HG02623 (cell line): ENCODE data around the gene KCNQ1OT1.

Source experiments
- ATAC-seq: cut with Tn5 transposase; IDR thresholded peaks from one replicate; pipeline ENCODE4 v1.9.1; 2021; ENCODE audit warnings: moderate library complexity; ENCODE audit not compliant: unreplicated experiment

Gene KCNQ1OT1

DNA sequence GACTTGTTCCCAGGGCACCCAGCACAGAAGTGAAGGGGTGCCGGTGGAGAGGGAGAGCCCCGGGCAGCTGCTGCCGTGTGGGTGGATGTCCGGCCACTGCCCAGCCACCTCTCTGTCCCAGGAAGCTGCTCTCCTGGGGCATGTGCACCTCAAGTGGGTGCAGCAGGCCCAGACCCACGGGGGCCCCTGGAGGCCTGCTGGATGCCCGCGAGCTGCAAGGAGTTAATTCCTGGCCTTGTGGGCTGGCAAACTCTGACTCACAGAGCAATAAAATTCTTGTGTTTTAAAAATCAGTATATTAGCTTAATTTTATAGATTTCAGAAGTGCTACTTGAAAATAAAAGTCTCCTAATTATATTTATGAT is 37.4 kb upstream of the KCNQ1OT1 start:
- no peak for ATAC-seq

GRCh38 chr11:2736577-2737225 is 36.9 kb upstream of the KCNQ1OT1 start:
- ATAC-seq: no peak

GRCh38 chr11:2735053-2735589 is 35.3 kb upstream of the KCNQ1OT1 start:
- no peak for ATAC-seq

DNA sequence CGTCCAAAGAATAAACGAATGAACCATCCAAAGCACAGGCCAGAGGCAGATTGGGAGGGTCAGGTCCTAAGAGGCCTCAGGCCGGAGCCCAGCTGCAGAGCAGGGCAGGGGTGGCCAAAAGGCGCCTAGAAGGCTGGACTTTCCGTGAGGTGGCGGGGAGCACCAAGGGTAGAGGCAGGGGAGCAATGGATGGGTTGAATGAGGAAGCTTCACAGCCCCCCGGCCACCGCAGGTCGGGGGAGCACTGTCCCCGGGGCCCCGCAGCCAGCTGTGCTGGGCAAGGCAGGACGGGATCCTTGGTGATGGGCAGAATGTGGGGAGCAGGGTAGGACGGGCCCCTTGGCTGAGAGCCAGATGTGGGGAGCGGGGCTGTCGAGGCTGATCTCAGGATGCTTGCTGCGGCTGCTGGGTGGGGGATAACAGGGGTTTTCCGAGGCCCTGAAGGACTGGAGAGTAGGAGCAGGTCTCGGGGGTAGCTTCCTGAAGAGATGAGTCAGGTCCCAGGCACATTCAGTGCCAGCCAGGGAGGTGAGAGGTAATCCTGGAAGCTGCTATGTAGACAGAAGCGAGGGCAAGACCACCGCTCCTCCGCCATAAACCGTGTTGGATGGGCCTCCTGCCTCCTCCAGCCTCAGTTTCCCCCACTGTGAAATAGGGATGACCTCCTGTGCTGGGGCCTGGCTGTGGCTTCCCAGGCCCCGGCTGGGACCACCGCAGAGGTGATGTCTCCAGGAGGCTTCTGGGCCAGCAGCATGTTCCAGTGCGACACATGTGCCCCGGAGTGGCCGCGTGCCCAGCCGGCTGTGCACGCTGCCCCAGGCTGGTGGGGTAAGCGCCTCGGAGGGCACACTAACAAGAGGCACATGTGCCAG is 34.6 kb upstream of the KCNQ1OT1 start:
- ATAC-seq: no peak

GRCh38 chr11:2732940-2733628 is 33.3 kb upstream of the KCNQ1OT1 start:
- ATAC-seq: no peak

DNA sequence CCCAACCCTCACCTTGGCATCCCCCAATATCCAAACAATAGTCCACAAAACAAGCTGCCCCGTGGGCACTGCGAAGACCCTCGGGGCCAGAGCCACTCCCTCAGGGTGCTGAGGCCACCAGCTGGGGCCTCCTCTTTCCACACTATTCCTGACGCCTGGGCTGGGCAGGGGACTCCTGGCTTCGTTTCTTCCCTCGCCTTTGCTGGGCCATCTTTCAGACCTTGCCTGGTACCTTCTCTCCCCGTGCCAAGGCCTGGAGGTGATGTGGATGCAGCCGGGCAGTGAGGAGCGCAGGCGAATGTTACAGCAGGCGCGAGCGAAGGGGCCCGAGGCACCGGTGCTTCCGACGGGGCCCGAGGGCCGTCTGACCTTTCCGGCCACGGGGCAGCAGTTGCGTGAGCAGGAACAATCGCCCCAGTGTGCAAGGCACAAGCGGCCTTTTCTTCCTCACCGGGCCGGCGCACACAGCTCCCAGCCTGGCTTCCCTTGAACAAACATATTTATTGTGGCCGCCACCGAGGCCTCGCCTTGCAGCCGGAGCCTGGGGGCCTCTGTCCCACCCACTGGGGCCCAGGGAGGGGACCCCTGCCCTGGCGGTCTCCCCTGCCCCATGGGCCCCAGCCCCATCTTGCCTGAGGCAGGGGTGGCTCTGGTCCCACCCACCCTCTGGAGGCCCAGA is 32.6 kb upstream of the KCNQ1OT1 start:
- ATAC-seq: no peak

DNA sequence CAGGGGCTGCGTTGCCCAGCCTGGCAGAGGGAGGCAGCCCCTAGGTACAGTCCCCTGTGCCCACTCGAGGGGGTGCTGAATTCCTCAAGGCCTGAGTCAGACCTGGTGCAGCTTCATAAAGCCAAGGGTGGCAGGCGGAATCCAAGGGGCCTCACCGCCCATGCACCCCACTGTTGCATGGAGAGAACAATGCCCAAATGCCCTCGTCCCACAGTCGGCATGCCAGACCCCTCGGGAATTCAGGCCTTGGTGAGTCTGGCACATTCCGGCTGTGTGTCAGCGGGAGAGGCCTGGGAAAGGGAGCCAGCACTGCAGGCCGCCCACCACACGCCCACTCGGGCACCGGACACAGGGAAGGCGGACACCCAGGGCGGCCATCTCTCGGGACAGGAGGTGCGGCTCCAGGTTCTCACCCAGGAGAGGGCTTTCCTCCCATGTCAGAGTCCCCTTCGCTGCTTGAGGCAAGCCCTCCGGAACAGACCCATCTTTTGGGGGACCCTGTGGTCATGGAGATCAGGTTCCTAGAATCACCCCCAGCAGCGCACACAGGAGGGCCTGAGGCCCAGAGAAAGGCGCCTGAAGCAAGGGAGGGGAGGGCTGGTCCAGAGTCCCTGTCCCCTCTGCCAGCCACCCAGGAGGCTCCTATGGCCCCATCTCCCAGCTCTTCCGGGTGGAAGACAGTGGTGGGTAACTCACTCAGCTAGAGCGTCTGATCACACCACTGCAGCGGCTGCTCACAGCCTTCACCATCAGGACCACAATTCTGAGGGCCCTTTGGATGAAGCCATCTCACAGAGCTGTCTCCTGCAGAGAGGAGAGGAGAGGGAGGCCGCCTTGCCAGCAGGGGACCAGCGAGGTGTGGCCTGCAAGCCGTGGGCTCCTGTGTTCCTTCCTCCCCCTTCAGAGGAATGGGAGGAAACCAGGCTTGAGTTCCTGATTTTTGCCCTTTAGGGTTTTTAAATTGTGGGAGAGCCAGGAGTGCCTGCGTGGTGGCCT is 31.6 kb upstream of the KCNQ1OT1 start:
- ATAC-seq: no peak

DNA sequence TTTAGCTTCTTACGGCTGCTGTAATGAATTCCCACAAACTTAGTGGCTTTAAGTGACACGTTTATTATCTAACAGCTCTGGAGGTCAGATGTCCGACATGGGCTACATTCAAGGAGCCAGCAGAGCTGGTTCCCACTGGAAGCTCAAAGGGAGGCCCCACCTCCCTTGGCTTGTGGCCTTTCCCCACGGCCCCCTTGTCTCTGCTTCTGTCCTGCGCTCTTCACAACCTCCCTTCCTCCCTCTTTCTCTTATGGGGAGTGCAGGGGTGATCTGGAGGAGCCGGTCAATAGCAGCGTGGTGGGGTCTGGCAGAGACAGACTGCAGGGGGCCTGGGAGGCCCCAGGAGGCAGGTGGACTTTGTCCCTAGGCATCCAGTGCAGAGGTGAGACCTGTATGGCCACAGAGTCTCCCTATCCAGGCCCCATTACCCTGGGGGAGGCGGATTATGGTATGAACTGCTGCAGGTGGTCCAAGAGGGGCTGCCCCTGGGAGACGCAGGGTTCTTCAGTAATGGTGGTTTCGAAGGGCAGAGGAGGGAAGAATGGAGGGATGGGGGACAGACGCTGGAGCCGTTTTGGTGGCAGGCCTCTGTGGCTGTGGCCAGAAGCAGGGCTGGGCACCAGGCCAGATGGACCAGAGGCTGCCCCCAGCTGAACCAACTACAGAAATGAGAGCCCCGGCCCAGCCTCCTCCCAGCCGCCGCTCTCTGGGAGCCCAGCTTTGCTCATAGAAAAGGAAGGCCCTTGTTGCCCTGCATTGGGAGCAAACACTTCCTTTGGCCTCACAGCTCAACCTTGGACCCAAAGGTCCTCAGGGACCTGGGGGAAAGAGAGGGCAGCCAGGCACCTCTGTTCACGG is 30.7 kb upstream of the KCNQ1OT1 start:
- ATAC-seq: no peak

- no peak for ATAC-seq
Measured at GRCh38 chr11:2729841-2730240, 30.0 kb upstream of the KCNQ1OT1 start.

DNA sequence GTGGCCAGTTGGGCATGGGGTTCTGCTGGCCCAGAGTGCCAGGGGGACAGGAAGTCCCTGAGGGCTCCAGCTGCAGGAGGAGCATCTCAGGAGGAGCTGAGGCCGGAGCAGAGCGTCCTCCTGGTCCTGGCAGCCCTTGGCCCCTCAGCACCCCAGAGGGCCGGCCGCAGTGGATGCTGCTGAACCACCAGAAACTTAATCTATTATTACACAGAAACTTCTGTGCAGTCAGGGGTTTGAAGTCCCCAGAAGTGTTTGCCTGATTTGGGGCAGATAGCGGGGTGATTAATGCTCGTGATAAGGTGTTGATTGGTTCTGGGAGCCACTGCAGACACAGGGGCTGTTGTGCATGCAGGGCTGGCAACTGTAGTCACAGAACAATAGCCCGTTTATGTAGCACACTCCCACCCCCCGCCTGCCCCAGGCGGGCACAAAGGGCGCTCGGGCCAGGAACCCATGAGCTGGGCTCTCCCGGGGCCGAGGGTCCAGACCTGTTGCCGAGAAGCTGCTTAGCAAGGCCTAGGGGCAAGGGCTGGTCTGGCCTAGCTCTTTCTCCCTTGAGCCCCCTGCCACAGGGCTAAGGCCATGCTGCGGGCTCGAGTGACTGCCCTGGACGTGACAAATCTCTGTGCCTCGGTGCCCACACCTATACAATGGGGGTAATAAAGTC is 29.0 kb upstream of the KCNQ1OT1 start:
- ATAC-seq: no peak

DNA sequence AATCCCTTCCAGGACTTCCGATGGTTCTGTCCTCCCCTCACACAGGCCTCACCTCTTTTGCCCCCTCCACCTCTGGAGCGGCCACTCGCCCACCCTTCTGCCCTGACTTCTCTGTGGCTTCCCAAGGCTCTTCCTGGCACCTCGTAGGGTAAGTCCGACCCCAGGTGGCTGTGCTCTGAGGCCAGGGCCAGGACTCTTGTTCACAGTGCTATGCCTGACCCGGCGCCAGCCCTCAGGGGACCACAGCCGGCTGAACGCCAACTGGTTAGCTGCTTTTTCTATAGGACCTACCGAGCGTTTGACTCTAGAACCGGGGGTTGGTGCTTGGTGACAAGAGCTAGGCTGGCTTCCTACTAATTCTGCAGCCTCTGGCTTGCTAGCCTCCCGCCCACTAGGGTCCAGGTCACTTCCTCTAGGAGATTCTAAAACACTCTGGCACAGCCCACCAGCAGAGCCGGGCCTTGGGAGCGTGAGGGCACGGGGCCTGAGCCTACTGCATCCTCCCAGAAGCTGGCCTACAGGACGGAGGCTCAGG is 28.4 kb upstream of the KCNQ1OT1 start:
- ATAC-seq: no peak

DNA sequence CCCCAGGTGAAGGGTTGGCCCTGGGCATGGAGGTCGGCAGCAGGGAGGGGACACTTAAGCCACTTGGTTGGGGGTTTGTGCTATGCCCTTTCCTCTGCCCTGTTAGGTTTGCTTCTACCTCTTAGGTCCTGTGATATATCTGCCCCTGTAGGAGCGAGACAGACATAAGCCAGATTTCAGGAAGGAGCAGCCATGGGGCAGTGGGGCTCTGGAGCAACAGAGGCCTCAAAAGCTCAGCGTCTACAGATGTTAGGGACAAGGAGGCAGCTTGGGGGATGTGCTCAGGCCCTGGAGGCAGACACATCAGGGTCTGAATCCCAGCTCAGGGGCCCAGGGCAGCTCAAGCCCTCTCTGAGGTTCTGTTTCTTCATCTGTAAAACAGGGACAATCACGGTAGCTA is 27.2 kb upstream of the KCNQ1OT1 start:
- no peak for ATAC-seq

- no peak for ATAC-seq
Measured at GRCh38 chr11:2725368-2726300, 25.8 kb upstream of the KCNQ1OT1 start.

GRCh38 chr11:2724653-2725367 is 25.0 kb upstream of the KCNQ1OT1 start:
- ATAC-seq: no peak

DNA sequence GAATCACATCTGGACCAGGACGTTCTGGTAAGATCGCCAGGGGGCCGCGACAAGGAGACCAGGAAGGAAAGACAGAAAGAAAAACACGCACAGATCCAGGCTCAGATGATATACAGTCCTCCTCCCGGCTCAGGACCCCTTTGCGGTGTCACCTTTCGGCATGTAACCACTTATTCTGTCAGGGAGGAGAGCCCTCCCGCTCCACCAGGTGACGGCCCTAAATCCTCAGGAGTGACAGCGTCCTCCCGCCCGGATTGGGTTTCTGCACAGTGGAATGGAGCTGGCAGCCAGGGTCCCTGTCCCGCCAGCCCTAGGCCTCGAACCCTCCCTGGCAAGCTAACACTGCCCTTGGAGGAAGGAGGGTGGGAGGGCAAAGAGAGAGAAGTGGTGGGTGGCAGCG is 24.3 kb upstream of the KCNQ1OT1 start:
- ATAC-seq: no peak

DNA sequence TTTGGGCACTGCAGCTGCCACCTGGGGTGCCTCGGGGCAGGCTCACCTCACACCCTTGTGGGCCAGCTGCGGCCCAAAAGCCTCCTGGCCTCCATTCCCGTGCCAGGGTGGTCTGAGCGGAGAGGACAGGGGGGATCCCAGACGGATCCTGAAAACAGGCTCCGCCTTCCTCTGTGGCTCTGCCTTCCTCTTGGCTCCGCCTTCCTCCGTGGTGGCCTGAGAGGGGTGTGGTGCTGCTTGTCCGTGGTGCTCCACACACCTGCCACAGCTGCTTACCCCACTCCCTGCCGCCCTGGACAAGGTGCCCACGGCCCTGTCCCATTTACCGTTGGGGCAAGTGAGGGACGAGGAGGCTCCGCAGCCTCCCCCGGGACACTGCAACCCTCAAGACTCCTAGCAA is 23.2 kb upstream of the KCNQ1OT1 start:
- ATAC-seq: no peak
